HUES64 (cell line): ENCODE data around the gene ARID3B.
"Not testable (repeated sequence)": the region's sequence is repeated elsewhere in the genome, so short reads cannot be mapped to it uniquely, and the experiment has no call there.

Experiments used
- H3K27ac ChIP-seq: 2 replicates; pipeline ENCODE4 v1.7.0; 2013; ENCODE audit warnings: low read depth, low read length, inconsistent platforms
- H3K27me3 ChIP-seq: 2 replicates; pipeline ENCODE4 v1.6.1; 2013; ENCODE audit warnings: mild to moderate bottlenecking, low read length; ENCODE audit not compliant: insufficient read depth
- H3K36me3 ChIP-seq: 2 replicates; pipeline ENCODE4 v1.6.1; 2013; ENCODE audit warnings: mild to moderate bottlenecking, low read length; ENCODE audit not compliant: insufficient read depth
- H3K4me1 ChIP-seq: 2 replicates; pipeline ENCODE4 v1.6.1; 2013; ENCODE audit warnings: mild to moderate bottlenecking, low read length, moderate library complexity; ENCODE audit not compliant: insufficient read depth
- H3K4me3 ChIP-seq: 2 replicates; pipeline ENCODE4 v1.5.1; 2013; ENCODE audit warnings: mild to moderate bottlenecking, low read length, moderate library complexity
- H3K9ac ChIP-seq: 2 replicates; pipeline ENCODE4 v1.6.1; 2013; ENCODE audit warnings: mild to moderate bottlenecking, low read depth, low read length
- H3K9me3 ChIP-seq: 2 replicates; pipeline ENCODE4 v1.6.1; 2013; ENCODE audit warnings: low read depth, low read length; ENCODE audit not compliant: insufficient read depth
- WGBS: fragments of 150-250, 120-280 bp; methylation state at CpG from one replicate; pipeline ENCODE4 v1.1.7; 2013; ENCODE audit warnings: missing lambda C conversion rate; 5-methylcytosine and 5-hydroxymethylcytosine counted together

ARID3B gene

DNA sequence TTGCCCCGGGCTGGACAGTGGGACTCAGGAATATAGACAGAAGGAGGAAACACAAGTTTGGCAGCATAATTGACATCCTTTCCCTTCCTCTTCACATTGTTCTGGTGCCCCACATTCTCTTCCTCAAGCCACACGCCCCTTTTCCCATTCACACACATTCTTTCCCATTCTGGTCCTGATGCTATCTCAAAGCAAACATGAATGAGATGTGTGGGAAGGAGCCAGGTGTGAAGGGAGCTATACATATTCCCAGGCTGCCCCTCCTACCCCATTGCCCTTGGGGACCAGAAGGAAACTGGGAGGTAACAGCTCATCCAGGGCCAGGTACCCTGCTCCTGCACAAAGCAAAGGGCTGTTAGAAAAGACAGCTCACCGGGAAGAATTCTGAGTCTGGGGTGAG is 51.2 kb downstream of the ARID3B start:
- Histone ChIP-seq H3K9ac (no peak overlapping the region), H3K27ac (no peak overlapping the region), H3K36me3 (peaks cover 72% of the 10 kb centered on the region), H3K4me3 (no peak overlapping the region), H3K4me1 (peaks cover 7% of the 10 kb centered on the region; the same call in 1 of the 2 replicates), H3K27me3 (no peaks in the 10 kb centered on the region), H3K9me3 (no peaks in the 10 kb centered on the region)
- 84% methylated on average over 3 of the region's 3 CpGs for WGBS

DNA sequence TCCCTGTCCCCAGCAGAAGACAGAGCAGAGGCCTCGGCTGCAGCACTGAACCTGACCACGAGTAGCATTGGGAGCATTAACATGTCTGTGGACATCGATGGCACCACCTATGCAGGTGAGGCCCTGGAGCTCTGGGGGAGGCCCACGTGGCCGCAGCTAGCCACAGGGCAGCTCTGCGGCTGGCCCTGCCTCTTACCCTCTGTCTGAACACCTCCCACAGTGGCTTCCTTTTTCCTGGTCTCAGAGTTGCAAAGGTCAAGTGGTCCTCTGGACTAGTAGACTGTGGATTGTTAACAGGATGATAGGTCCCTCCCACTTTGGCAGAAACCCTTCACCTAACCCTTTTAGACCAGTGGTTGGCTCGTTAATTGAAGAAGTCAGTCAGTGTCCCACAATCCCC is 52.1 kb downstream of the ARID3B start:
- Histone ChIP-seq H3K4me3 (no peak overlapping the region), H3K9ac (no peak overlapping the region), H3K27ac (no peak overlapping the region), H3K4me1 (peaks cover 9% of the 10 kb centered on the region; the same call in 1 of the 2 replicates), H3K9me3 (no peaks in the 10 kb centered on the region), H3K27me3 (no peaks in the 10 kb centered on the region), H3K36me3 (peaks cover 76% of the 10 kb centered on the region)
- 95% methylated on average over 7 of the region's 7 CpGs for WGBS

DNA sequence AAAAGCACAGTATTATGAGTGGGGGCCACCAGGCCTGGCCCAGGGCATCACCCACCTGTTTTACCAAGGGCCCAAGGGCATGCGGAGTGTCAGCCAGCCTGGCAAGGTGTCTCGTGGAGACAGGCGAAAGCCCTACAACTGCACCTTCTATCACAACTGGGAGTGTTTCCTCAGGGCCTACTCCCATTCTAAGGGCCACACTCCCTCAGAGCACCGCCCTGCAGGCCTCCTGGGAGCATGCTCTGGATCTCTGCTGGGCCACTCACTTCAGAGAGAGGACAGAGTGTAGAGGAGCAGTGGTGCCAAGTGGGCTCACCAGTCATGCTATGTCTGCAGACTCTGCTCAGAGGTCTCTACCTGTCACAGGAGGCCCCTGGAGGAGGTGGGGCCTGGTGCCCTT is 53.4 kb downstream of the ARID3B start:
- peaks cover 77% of the 10 kb centered on the region for H3K36me3 ChIP-seq
- no peak overlapping the region for H3K4me3 ChIP-seq
- no peak overlapping the region for H3K9ac ChIP-seq
- H3K4me1 ChIP-seq, result peaks cover 6% of the 10 kb centered on the region; the same call in 1 of the 2 replicates
- H3K27ac ChIP-seq, result no peak overlapping the region
- no peaks in the 10 kb centered on the region for H3K27me3 ChIP-seq
- 97% methylated on average over 4 of the region's 4 CpGs for WGBS
- no peaks in the 10 kb centered on the region for H3K9me3 ChIP-seq

DNA sequence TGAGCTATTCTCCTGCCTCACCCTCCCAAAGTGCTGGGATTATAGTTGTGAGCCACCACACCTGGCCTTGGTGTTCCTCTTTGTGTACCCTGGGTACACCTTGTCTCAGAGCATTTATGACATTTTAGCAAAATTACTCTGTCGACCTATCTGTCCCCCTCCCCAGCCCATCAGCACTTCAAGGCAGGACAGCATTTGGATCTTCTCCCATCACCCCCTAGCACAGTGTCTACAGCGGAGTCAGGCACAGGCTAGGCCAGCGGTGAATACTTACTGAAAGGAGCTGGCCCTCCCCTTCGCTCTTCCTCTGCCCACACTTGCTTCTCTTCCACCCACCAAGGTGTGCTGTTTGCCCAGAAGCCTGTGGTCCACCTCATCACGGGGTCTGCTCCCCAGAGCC is 54.3 kb downstream of the ARID3B start:
- WGBS, result 95% methylated on average over 5 of the region's 5 CpGs
- Histone ChIP-seq H3K4me3 (no peak overlapping the region), H3K27ac (no peak overlapping the region), H3K9me3 (no peaks in the 10 kb centered on the region), H3K4me1 (peaks cover 6% of the 10 kb centered on the region; the same call in 1 of the 2 replicates), H3K27me3 (no peaks in the 10 kb centered on the region), H3K9ac (no peak overlapping the region), H3K36me3 (peaks cover 69% of the 10 kb centered on the region)

DNA sequence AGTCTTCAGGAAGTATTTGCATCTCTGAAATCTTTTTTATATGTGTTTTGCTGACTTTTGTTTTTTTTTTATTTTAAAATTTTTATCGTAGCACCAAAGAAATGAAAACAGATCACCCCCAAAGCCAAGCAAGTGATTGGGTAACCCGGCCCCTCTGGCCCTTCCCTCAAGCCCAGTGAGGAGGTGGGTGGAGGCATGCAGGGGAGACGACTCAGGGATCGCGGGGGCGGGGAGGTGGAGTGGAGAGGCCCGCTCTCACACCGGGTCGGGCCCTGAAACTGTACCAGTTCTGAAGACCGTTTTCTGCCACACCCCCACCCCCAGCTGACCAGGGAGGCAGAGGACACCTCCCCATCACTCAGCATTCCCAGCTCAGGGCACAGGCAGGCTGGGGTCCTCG is 55.7 kb downstream of the ARID3B start:
- H3K4me3 ChIP-seq, H3K27me3 ChIP-seq, H3K27ac ChIP-seq, H3K4me1 ChIP-seq, H3K9me3 ChIP-seq, H3K9ac ChIP-seq: not testable (repeated sequence)
- 83% methylated on average over 5 of the region's 11 CpGs for WGBS
- H3K36me3 ChIP-seq, result peaks cover 54% of the 10 kb centered on the region

DNA sequence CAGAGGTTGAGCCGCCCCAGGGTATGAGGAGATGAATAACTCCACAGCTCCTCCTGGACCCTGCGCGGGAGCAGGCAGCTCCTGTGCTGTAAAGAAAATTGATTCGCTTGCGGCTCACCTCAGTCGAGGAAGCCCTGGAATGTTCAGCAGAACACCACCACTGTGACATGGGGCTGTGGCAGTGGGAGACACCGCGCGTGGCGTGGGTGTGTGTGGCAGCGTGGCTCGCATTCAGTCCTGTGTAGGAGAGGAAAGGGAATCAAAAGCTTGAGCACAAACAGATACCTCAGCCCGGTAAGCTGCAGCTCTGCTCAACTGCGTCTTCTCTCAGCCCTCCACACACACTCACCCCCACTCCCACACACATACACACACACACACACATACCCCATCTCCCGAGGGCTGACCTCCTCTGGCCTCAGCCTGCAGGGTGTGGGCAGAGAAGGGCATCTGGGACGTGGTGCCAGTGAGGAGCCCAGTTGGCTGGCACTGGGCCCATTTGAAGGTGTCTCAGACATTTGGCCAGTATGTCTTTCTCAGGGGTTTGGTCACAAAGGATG is 56.2 kb downstream of the ARID3B start:
- H3K27me3 ChIP-seq, H3K9me3 ChIP-seq, H3K9ac ChIP-seq, H3K27ac ChIP-seq, H3K4me1 ChIP-seq, H3K4me3 ChIP-seq: not testable (repeated sequence)
- WGBS, result 95% methylated on average over 13 of the region's 16 CpGs
- H3K36me3 ChIP-seq, result peaks cover 50% of the 10 kb centered on the region

DNA sequence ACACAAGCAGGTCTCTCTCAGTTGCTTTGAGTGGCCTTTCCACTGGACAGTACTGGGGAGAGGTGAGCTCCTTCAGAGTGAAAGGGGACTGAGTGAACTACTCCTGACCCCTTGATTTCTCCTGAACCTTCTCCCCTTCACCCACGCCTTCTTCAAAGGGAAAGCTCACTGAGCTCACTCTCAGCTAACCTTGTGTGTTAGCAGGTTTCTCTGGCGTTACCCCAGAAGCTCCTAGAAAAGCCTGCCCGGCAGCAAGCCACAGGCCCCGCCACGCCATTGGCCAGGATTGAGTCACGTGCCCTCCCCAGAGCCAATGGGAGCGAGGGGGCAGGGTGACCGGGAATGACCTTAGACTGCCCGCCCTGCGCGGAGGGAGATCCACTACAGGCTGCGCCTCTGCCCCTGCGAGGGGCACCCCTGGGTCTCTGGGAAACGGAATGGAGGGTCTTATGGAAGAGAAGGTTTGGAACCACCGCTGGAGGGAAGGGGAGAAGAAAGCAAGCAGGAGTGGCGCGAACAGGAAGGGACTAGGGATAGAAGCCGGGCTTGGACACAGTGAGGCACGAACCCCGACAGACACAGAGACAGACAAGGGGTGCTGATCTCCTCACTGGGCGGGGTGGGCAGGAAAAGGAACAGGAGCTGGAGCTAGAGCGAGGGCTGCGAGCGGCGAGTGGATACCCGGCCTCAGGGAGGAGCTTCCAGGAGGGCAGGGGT is 57.3 kb downstream of the ARID3B start:
- Histone ChIP-seq H3K4me3 (peak overlapping the region; percentile 33), H3K27ac (peak overlapping the region; percentile 14; the same call in 1 of the 2 replicates), H3K9me3 (no peaks in the 10 kb centered on the region), H3K9ac (peak overlapping the region; percentile 46; the same call in 1 of the 2 replicates), H3K4me1 (peaks cover 6% of the 10 kb centered on the region; the same call in 1 of the 2 replicates), H3K27me3 (no peaks in the 10 kb centered on the region), H3K36me3 (peaks cover 39% of the 10 kb centered on the region)
- 78% methylated on average over 26 of the region's 26 CpGs for WGBS

DNA sequence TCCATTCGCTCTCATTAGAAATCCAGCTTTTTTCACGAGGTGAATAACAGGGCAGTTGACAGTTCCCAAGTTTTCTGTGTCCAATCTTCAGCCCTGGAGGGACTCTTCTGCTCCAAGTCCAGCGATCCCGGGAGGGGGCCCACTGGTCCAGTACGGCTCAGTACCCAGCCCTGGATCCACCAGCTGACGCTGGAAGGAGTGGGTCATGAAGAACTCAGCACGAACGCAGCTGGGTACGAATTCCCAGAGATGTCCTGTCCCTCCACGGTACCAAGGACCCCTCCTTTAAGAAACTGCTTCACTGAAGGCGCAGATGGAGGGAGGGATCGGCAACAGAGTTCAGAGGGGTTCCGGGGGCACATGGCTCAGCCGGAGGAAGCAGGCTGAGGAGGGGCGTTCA is 58.1 kb downstream of the ARID3B start:
- Histone ChIP-seq H3K4me3 (no peak overlapping the region), H3K27me3 (no peaks in the 10 kb centered on the region), H3K36me3 (peaks cover 31% of the 10 kb centered on the region), H3K9ac (no peak overlapping the region), H3K4me1 (peaks cover 6% of the 10 kb centered on the region; the same call in 1 of the 2 replicates), H3K27ac (no peak overlapping the region), H3K9me3 (no peaks in the 10 kb centered on the region)
- 97% methylated on average over 15 of the region's 15 CpGs for WGBS

DNA sequence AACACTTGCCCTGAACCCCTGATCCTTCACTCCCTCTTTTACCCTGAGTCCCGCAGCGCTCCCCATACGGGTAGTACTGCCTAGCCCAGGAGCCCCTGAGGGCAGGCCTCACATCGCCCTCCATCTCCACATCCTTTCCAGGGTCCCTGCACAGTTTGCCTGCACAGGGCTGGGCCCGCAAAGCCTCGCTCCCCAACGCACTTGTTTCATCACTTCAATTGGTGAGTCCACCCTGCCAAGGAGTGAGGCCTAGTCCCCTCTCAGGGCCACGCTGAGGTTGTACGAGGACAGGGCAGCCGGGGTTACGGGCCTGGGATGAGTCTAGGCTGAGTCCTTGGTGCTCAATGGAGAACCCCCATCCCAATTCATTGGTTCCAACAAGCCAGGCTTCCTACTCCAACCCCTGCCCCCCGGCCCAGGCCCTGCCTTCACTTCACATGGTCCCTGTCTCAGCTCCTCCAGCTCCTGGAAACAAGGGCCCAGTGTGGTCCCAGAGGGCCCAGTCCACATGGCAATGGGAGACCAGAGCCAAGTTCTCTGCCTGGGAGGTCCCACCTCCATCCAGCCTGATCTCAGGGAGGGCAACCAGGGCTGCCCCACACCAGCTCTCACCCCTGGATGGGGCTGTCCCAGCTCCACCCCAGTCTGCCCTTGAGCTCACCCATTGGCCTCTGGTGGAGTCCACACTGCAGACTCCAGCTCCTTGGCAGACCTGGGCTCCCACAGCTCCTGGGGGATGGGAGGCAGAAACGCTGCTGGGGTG is 62.2 kb downstream of the ARID3B start:
- H3K9me3 ChIP-seq, result no peaks in the 10 kb centered on the region
- H3K27me3 ChIP-seq, result no peaks in the 10 kb centered on the region
- H3K4me3 ChIP-seq, result no peak overlapping the region
- 93% methylated on average over 13 of the region's 13 CpGs for WGBS
- H3K9ac ChIP-seq, result no peak overlapping the region
- H3K27ac ChIP-seq, result no peak overlapping the region
- peaks cover 5% of the 10 kb centered on the region for H3K36me3 ChIP-seq
- 0 out of 2 replicates have a peak, but pooled peaks cover 3% of the 10 kb centered on the region for H3K4me1 ChIP-seq

DNA sequence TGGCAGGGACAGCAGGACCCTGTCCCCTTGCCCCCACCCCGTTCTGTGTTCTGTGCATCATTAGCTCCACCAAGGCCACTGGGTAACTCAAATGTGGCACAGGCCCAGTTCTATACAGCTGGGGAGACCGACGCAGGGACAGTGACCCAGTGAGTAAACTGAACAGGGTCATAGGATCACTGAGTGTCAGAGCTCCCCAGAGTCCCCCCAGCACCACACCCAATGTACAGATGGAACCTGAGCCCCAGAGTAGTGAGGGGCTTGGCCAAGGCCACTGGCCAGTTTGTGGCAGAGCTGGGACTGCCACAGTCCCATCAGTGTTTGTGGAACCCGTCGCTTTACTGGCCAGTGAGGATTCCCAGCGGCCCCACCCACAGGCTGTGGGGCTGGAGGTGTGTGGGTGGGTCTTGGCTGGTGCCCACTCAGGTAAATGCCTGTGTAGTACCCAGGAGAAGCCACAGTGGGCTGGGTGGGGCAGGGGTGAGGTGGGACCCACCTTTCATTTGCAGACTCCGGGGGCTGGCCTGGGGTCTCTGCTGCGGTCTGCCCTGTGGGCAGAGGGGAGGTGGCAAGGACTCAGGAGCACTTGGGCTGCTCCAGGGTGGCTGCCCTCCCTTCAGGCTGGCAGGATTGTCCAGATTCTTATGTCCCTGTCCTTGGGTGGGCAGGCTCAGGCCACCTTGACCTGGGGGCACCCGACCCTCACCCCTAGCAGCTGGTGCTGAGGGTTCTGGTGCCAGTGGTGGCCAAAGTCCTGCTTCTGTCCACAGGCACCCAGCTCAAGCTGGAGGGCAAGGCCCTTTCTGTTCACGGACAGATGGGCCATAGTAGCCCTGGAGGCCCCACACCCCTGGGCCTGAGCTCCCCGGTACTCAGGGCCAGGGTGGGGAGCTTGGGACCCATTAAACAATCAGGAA is 63.0 kb downstream of the ARID3B start:
- Histone ChIP-seq H3K27ac (no peak overlapping the region), H3K27me3 (no peaks in the 10 kb centered on the region), H3K4me3 (no peak overlapping the region), H3K36me3 (peaks cover 4% of the 10 kb centered on the region), H3K4me1 (no peaks in the 10 kb centered on the region), H3K9me3 (no peaks in the 10 kb centered on the region), H3K9ac (no peak overlapping the region)
- 89% methylated on average over 11 of the region's 11 CpGs for WGBS
